Tibial nerve (tissue), 4 donors: ENCODE data around the gene LARP4. TPM values are rescaled to one million over a fixed set of nuclear protein-coding genes. Genes with fewer than 3 reads are reported as not detected.
A peak's percentile ranks its signal among the peaks of the same experiment; 100 is the strongest.

Experiments used
- DNase-seq, 2 donors: peaks; one replicate each; pipeline ENCODE4 v3.0.0-alpha.2; 2019; ENCODE audit warnings: low spot score in 2 of 2
- H3K27ac ChIP-seq, 4 donors: fragments of 200-600 bp; sonication (generic) in 3 of 4; one replicate each; pipeline ENCODE4 v1.5.1; 2017 to 2019; ENCODE audit warnings: mild to moderate bottlenecking in 1 of 4
- H3K27me3 ChIP-seq, 2 donors: fragments of 200-600 bp; sonication (generic) in 1 of 2; one replicate each; pipeline versions ENCODE4 v1.5.1 to v1.6.0; 2017 to 2019
- H3K36me3 ChIP-seq, 3 donors: fragments of 200-600 bp; sonication (generic); one replicate each; pipeline ENCODE4 v1.5.1; 2018 to 2019
- H3K4me1 ChIP-seq, 4 donors: fragments of 200-600 bp; sonication (generic) in 3 of 4; one replicate each; pipeline ENCODE4 v1.5.1; 2017 to 2019
- H3K4me3 ChIP-seq, 4 donors: fragments of 200-600 bp; sonication (generic) in 3 of 4; one replicate each; pipeline ENCODE4 v1.5.1; 2017 to 2019; ENCODE audit warnings: mild to moderate bottlenecking in 1 of 4, moderate library complexity in 1 of 4
- H3K9me3 ChIP-seq, 4 donors: fragments of 200-600 bp; sonication (generic) in 3 of 4; one replicate each; pipeline ENCODE4 v1.5.1; 2017 to 2019
- CTCF ChIP-seq, 5 experiments: fragments of 200-600 bp in 3 of 5; fragments of 450-650 bp in 2 of 5; sonication (generic) in 3 of 5; IDR thresholded peaks; one replicate each; pipeline ENCODE4 v1.5.1; 2016 to 2019; ENCODE audit warnings: antibody characterized with exemption in 5 of 5, mild to moderate bottlenecking in 3 of 5, moderate library complexity in 2 of 5
- EP300 ChIP-seq, 2 donors: sonication (generic); formaldehyde crosslinking; IDR thresholded peaks; one replicate each; pipeline ENCODE4 v1.6.1; 2017; ENCODE audit warnings: antibody characterized with exemption in 2 of 2, mild to moderate bottlenecking in 1 of 2
- POLR2A ChIP-seq, 2 donors: fragments of 450-650 bp; IDR thresholded peaks; one replicate each; pipeline ENCODE4 v1.6.1; 2017; ENCODE audit warnings: antibody characterized with exemption in 2 of 2, mild to moderate bottlenecking in 2 of 2, moderate library complexity in 2 of 2
- WGBS, 2 donors: methylation state at CpG; one replicate each; pipeline ENCODE4 v1.1.5; 2018; 5-methylcytosine and 5-hydroxymethylcytosine counted together
- total RNA-seq, 4 donors: library from RNA; depleted of rRNA; stranded (reverse); fragments of >200 nt; gene quantifications; one replicate each; pipeline ENCODE4 v1.1.0, GENCODE V29; 2016

LARP4 gene
- total RNA-seq, 4 donors from 2014 or later: 35.7 to 72.6 (median 43.4) TPM

- H3K27me3 ChIP-seq: no peaks in the 10 kb centered on the region
- H3K27ac ChIP-seq: peak overlapping the region; percentile 94 to 99 (median 96)
- H3K4me1 ChIP-seq: peaks cover 0 to 55% (median 43%) of the 10 kb centered on the region in 4 donors
- H3K36me3 ChIP-seq: no peaks in the 10 kb centered on the region
- H3K9me3 ChIP-seq: no peaks in the 10 kb centered on the region
- no peak for TF ChIP-seq CTCF (IDR thresholded peaks at IDR 0.05)
- TF ChIP-seq POLR2A (IDR thresholded peaks at IDR 0.05): no peak
- TF ChIP-seq EP300 (IDR thresholded peaks at IDR 0.05): no peak
- WGBS, 2 donors: 51 to 58% methylated on average over 11 of the region's 11 CpGs
- H3K4me3 ChIP-seq: peak overlapping the region in 3 of 4 donors; percentile 75 to 93 (median 91)
- DNase-seq: no peak
These were observed 106.8 kb downstream of the LARP4 start for GRCh38 chr12:50507474-50507838.

- Histone ChIP-seq H3K4me1 (peaks cover 0 to 58% (median 43%) of the 10 kb centered on the region in 4 donors), H3K4me3 (peak overlapping the region in 2 of 4 donors; percentile 2 to 91), H3K9me3 (no peaks in the 10 kb centered on the region), H3K27me3 (no peaks in the 10 kb centered on the region), H3K27ac (peak overlapping the region; percentile 94 to 99 (median 96)), H3K36me3 (no peaks in the 10 kb centered on the region)
- TF ChIP-seq CTCF (IDR thresholded peaks at IDR 0.05): no peak
- no peak for TF ChIP-seq POLR2A (IDR thresholded peaks at IDR 0.05)
- no peak for TF ChIP-seq EP300 (IDR thresholded peaks at IDR 0.05)
- WGBS, 2 donors: 34 to 39% methylated on average over 2 of the region's 2 CpGs
- no peak for DNase-seq
These were observed 107.2 kb downstream of the LARP4 start for GRCh38 chr12:50507930-50508329.

- DNase-seq: no peak
- Histone ChIP-seq H3K4me1 (peaks cover 0 to 63% (median 44%) of the 10 kb centered on the region in 4 donors), H3K9me3 (no peaks in the 10 kb centered on the region), H3K36me3 (no peaks in the 10 kb centered on the region), H3K27ac (peak overlapping the region; percentile 94 to 99 (median 96)), H3K27me3 (no peaks in the 10 kb centered on the region), H3K4me3 (no peak overlapping the region)
- TF ChIP-seq CTCF (IDR thresholded peaks at IDR 0.05) (no peak), POLR2A (IDR thresholded peaks at IDR 0.05) (no peak), EP300 (IDR thresholded peaks at IDR 0.05) (no peak)
- 59% methylated on average over 6 of the region's 6 CpGs for WGBS, 2 donors
These were observed 107.7 kb downstream of the LARP4 start for GRCh38 chr12:50508414-50508813.

GRCh38 chr12:50508970-50509663, 108.4 kb downstream of the LARP4 start:
- no peaks in the 10 kb centered on the region for H3K36me3 ChIP-seq
- TF ChIP-seq POLR2A (IDR thresholded peaks at IDR 0.05) (no peak), EP300 (IDR thresholded peaks at IDR 0.05) (no peak), CTCF (IDR thresholded peaks at IDR 0.05) (no peak)
- peak overlapping the region in 3 of 4 donors; percentile 94 to 99 (median 95) for H3K27ac ChIP-seq
- H3K4me1 ChIP-seq: peaks cover 0 to 69% (median 48%) of the 10 kb centered on the region in 4 donors
- no peak for DNase-seq
- WGBS, 2 donors: 46 to 51% methylated on average over 7 of the region's 7 CpGs
- no peak overlapping the region for H3K4me3 ChIP-seq
- H3K9me3 ChIP-seq: no peaks in the 10 kb centered on the region
- no peaks in the 10 kb centered on the region for H3K27me3 ChIP-seq

GRCh38 chr12:50514526-50515276, 114.0 kb downstream of the LARP4 start:
- no peak overlapping the region for H3K4me3 ChIP-seq
- no peaks in the 10 kb centered on the region for H3K27me3 ChIP-seq
- H3K36me3 ChIP-seq: no peaks in the 10 kb centered on the region
- no peak for DNase-seq
- peak overlapping the region in 1 of 4 donors; percentile 13 for H3K27ac ChIP-seq
- H3K9me3 ChIP-seq: no peaks in the 10 kb centered on the region
- 89 to 96% methylated on average over 4 of the region's 4 CpGs for WGBS, 2 donors
- H3K4me1 ChIP-seq: peaks cover 0 to 73% (median 41%) of the 10 kb centered on the region in 4 donors
- no peak for TF ChIP-seq CTCF (IDR thresholded peaks at IDR 0.05)
- TF ChIP-seq EP300 (IDR thresholded peaks at IDR 0.05): no peak
- no peak for TF ChIP-seq POLR2A (IDR thresholded peaks at IDR 0.05)
